Astrocyte (in vitro differentiated cells and primary cell): ENCODE data around the gene UBD. TPM values are rescaled to one million over a fixed set of nuclear protein-coding genes. Genes with fewer than 3 reads are reported as not detected.

Experiments used
- DNase-seq: peaks from one replicate; pipeline ENCODE4 v3.0.0-alpha.2; 2010; ENCODE audit warnings: low read depth
- FAIRE-seq: peaks from 2 replicates; lab custom pipeline; 2011; peaks lifted over from hg19 to GRCh38; lab: Jason Lieb, UNC
- H2AFZ ChIP-seq: 2 replicates; pipeline ENCODE4 v1.6.0; 2012; ENCODE audit warnings: low read depth, low read length, inconsistent platforms
- H3K27ac ChIP-seq: 2 replicates; pipeline ENCODE4 v1.5.1; 2011; ENCODE audit warnings: low read depth, low read length, inconsistent platforms
- H3K27me3 ChIP-seq: 2 replicates; pipeline ENCODE4 v1.6.0; 2011; ENCODE audit warnings: low read length, inconsistent platforms; ENCODE audit not compliant: insufficient read depth
- H3K36me3 ChIP-seq: 2 replicates; pipeline ENCODE4 v1.5.1; 2011; ENCODE audit warnings: low read length, inconsistent platforms; ENCODE audit not compliant: insufficient read depth
- H3K4me1 ChIP-seq: 2 replicates; pipeline ENCODE4 v1.5.1; 2011; ENCODE audit warnings: low read length, inconsistent platforms; ENCODE audit not compliant: insufficient read depth
- H3K4me2 ChIP-seq: 2 replicates; pipeline ENCODE4 v1.6.0; 2012; ENCODE audit warnings: low read length, inconsistent platforms
- H3K4me3 ChIP-seq: 2 replicates; pipeline ENCODE4 v1.5.1; 2011; ENCODE audit warnings: low read depth, mild to moderate bottlenecking, low read length, inconsistent platforms; ENCODE audit not compliant: insufficient read depth
- H3K79me2 ChIP-seq: 2 replicates; pipeline ENCODE4 v1.6.0; 2012; ENCODE audit warnings: mild to moderate bottlenecking, low read length, inconsistent platforms; ENCODE audit not compliant: insufficient read depth
- H3K9ac ChIP-seq: 2 replicates; pipeline ENCODE4 v1.6.0; 2012; ENCODE audit warnings: mild to moderate bottlenecking, low read length, inconsistent platforms
- H3K9me3 ChIP-seq: 2 replicates; pipeline ENCODE4 v1.5.1; 2012; ENCODE audit warnings: low read depth, mild to moderate bottlenecking, low read length, inconsistent platforms; ENCODE audit not compliant: insufficient read depth
- H4K20me1 ChIP-seq: 2 replicates; pipeline ENCODE4 v1.6.0; 2012; ENCODE audit warnings: low read length, inconsistent platforms; ENCODE audit not compliant: insufficient read depth
- H3K27ac Mint-ChIP-seq: one replicate; pipeline ENCODE4 v1.8.0; 2021; ENCODE audit warnings: mild to moderate bottlenecking, mixed read lengths; ENCODE audit not compliant: unreplicated experiment
- H3K27me3 Mint-ChIP-seq: one replicate; pipeline ENCODE4 v1.8.0; 2021; ENCODE audit warnings: low read depth, mixed read lengths; ENCODE audit not compliant: unreplicated experiment
- H3K36me3 Mint-ChIP-seq: one replicate; pipeline ENCODE4 v1.8.0; 2021; ENCODE audit warnings: low read depth, mixed read lengths; ENCODE audit not compliant: unreplicated experiment
- H3K4me1 Mint-ChIP-seq: one replicate; pipeline ENCODE4 v1.8.0; 2021; ENCODE audit warnings: low read depth, mixed read lengths; ENCODE audit not compliant: unreplicated experiment
- H3K4me3 Mint-ChIP-seq: one replicate; pipeline ENCODE4 v1.8.0; 2021; ENCODE audit warnings: mild to moderate bottlenecking, moderate library complexity, mixed read lengths; ENCODE audit not compliant: unreplicated experiment
- H3K9me3 Mint-ChIP-seq: one replicate; pipeline ENCODE4 v1.8.0; 2021; ENCODE audit warnings: mild to moderate bottlenecking, mixed read lengths; ENCODE audit not compliant: unreplicated experiment
- EZH2 ChIP-seq: IDR thresholded peaks from 2 replicates; pipeline ENCODE4 v1.6.1; 2012; ENCODE audit warnings: mild to moderate bottlenecking, low read length, inconsistent platforms; ENCODE audit not compliant: insufficient read depth
- total RNA-seq: library from RNA; stranded (reverse); gene quantifications from 2 replicates; pipeline ENCODE4 v1.2.1, GENCODE V29; 2021
- TF ChIP-seq, protein P1 (sequence below): IDR thresholded peaks from 2 replicates; pipeline ENCODE4 v1.5.1; 2011; ENCODE audit warnings: low read depth, mild to moderate bottlenecking, inconsistent platforms, low read length, moderate library complexity; ENCODE audit not compliant: insufficient read depth

The UBD gene
- total RNA-seq, 1 donor from 2014 or later = 9.9 TPM

DNA sequence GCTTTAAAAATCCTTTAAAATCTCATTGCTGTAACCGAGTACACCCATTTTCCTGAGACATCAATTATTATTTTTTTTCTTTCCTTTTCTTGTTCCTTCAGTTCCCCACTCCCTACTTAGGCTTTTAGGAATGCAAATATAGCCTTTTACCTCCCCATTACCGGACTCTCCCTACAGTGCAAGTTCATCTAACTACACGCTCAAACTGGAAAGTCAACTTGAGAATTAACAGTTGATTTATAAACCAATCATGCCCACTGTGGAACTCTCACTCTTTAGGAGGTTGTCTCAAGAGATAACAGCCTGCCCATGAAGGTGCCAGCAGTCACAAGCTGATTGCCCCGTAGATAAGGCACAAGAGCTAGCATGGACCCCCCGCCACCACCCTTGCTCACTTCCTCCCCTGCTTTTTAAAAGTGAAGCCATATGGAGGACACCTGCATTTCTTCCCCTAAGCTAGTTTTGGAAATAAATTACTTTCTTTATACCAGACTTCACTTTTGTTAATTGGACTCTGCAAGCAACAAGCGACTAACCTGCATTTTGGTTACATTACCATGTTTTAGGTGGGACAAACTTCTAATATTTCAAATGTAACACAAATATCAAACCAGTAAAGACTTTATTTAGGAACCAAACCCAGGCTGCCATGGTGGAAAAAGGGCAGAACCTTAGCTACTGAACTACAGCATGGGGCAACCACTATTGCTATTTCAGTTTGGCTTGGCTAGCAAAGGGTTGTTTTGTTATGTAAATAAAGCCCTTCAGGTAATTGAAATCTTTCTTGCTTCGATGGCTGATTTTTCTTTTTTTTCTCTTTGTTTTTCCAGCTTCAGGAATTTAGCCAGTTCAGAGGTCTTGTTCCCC lies 34.9 kb downstream of the UBD start:
- no peak overlapping the region for H3K9ac ChIP-seq
- H3K4me1 Mint-ChIP-seq = peaks cover 6% of the 10 kb centered on the region
- H3K4me3 Mint-ChIP-seq = no peak overlapping the region
- no peak for TF ChIP-seq EZH2
- TF ChIP-seq, protein P1, sequence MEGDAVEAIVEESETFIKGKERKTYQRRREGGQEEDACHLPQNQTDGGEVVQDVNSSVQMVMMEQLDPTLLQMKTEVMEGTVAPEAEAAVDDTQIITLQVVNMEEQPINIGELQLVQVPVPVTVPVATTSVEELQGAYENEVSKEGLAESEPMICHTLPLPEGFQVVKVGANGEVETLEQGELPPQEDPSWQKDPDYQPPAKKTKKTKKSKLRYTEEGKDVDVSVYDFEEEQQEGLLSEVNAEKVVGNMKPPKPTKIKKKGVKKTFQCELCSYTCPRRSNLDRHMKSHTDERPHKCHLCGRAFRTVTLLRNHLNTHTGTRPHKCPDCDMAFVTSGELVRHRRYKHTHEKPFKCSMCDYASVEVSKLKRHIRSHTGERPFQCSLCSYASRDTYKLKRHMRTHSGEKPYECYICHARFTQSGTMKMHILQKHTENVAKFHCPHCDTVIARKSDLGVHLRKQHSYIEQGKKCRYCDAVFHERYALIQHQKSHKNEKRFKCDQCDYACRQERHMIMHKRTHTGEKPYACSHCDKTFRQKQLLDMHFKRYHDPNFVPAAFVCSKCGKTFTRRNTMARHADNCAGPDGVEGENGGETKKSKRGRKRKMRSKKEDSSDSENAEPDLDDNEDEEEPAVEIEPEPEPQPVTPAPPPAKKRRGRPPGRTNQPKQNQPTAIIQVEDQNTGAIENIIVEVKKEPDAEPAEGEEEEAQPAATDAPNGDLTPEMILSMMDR = no peak
- H3K36me3 ChIP-seq = no peaks in the 10 kb centered on the region
- no peak overlapping the region for H3K4me3 ChIP-seq
- no peaks in the 10 kb centered on the region for H4K20me1 ChIP-seq
- DNase-seq (no peak), FAIRE-seq (no peak)
- H2AFZ ChIP-seq = no peak overlapping the region
- no peaks in the 10 kb centered on the region for H3K27me3 ChIP-seq
- H3K4me2 ChIP-seq = no peak overlapping the region
- peaks cover 2% of the 10 kb centered on the region for H3K36me3 Mint-ChIP-seq
- no peak overlapping the region for H3K27ac ChIP-seq
- no peaks in the 10 kb centered on the region for H3K4me1 ChIP-seq
- peaks cover 4% of the 10 kb centered on the region for H3K27me3 Mint-ChIP-seq
- H3K9me3 Mint-ChIP-seq = peaks cover 5% of the 10 kb centered on the region
- no peaks in the 10 kb centered on the region for H3K9me3 ChIP-seq
- no peaks in the 10 kb centered on the region for H3K79me2 ChIP-seq
- H3K27ac Mint-ChIP-seq = no peak overlapping the region

DNA sequence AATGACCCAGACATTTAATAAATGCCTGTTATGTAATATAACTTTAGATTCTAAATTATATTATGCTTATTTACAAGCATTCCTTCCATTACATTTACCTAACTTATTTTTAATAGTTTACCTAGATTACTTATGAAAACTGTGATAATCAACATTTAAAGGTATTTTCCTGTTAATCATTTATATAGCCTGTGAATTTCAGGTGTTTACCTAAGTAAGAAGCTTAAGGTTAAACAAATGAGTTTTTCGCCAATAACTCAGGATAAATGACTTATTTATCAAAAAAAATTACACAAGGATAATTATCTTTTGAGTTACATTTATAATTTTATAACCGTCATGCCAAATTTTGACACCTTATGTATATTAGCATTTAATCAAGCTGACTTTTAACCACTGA lies 35.5 kb downstream of the UBD start:
- Mint-ChIP-seq H3K4me3 (no peak overlapping the region), H3K9me3 (peaks cover 5% of the 10 kb centered on the region), H3K27ac (no peak overlapping the region), H3K36me3 (peaks cover 2% of the 10 kb centered on the region), H3K27me3 (peaks cover under 1% of the 10 kb centered on the region), H3K4me1 (peaks cover 6% of the 10 kb centered on the region)
- Histone ChIP-seq H3K79me2 (no peaks in the 10 kb centered on the region), H3K27me3 (no peaks in the 10 kb centered on the region), H3K4me2 (no peak overlapping the region), H3K36me3 (no peaks in the 10 kb centered on the region), H3K4me1 (no peaks in the 10 kb centered on the region), H2AFZ (no peak overlapping the region), H3K27ac (no peak overlapping the region), H3K9ac (no peak overlapping the region), H3K9me3 (no peaks in the 10 kb centered on the region), H3K4me3 (no peak overlapping the region), H4K20me1 (no peaks in the 10 kb centered on the region)
- no peak for FAIRE-seq
- TF ChIP-seq EZH2 = no peak
- TF ChIP-seq, protein P1 = no peak
- DNase-seq = no peak

DNA sequence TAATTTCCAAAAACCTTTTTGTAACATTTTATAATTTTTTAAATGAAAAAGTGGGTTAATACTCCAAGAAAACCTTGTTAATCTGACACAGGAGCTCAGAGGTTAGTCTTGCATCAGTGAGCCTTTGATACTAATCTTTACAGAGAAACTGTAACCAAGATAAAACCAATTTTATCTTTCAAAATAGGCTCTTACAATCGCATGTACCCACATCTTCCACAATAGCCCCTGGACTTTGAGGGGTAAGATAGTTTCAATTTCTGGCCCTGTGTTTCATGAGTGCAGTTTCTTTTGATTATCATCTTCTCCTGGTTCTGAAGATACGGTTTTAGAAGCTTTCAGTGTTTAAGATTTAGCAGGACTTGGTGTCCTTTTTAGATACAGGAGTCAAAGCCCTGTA lies 37.3 kb downstream of the UBD start:
- no peak for TF ChIP-seq EZH2
- TF ChIP-seq, protein P1 = no peak
- H2AFZ ChIP-seq = no peak overlapping the region
- DNase-seq (no peak), FAIRE-seq (no peak)
- H3K9ac ChIP-seq = no peak overlapping the region
- Mint-ChIP-seq H3K9me3 (peaks cover 5% of the 10 kb centered on the region), H3K4me1 (peaks cover 4% of the 10 kb centered on the region), H3K4me3 (no peak overlapping the region), H3K36me3 (peaks cover 4% of the 10 kb centered on the region), H3K27me3 (no peaks in the 10 kb centered on the region), H3K27ac (no peak overlapping the region)
- no peaks in the 10 kb centered on the region for H3K9me3 ChIP-seq
- H3K27ac ChIP-seq = no peak overlapping the region
- no peaks in the 10 kb centered on the region for H3K4me1 ChIP-seq
- H3K27me3 ChIP-seq = no peaks in the 10 kb centered on the region
- no peaks in the 10 kb centered on the region for H4K20me1 ChIP-seq
- no peaks in the 10 kb centered on the region for H3K36me3 ChIP-seq
- H3K79me2 ChIP-seq = no peaks in the 10 kb centered on the region
- no peak overlapping the region for H3K4me2 ChIP-seq
- no peak overlapping the region for H3K4me3 ChIP-seq
